ENCODE data around the gene FBLN1. TPM values are rescaled to one million over a fixed set of nuclear protein-coding genes. Genes with fewer than 3 reads are reported as not detected.

The FBLN1 gene
- total and polyA plus RNA-seq, 2 of the 13 experiments (the other 11 are each of a cell fraction or from before 2014, with no cell fraction given): 37.3 to 103 TPM

GRCh38 chr22:45497351-45498145, 5.1 kb upstream of the FBLN1 start (continued):
- no peak for TF ChIP-seq ZNF615 (CRISPR knock-in tag; IDR thresholded peaks at IDR 0.05; ENCODE audit: borderline replicate concordance)
- TF ChIP-seq KLF13 (CRISPR knock-in tag; IDR thresholded peaks at IDR 0.05): no peak
- no peak for TF ChIP-seq ZNF816 (CRISPR knock-in tag; IDR thresholded peaks at IDR 0.05; ENCODE audit: borderline replicate concordance)
- TF ChIP-seq MLLT10 (CRISPR knock-in tag; IDR thresholded peaks at IDR 0.05): no peak
- TF ChIP-seq, protein P1, sequence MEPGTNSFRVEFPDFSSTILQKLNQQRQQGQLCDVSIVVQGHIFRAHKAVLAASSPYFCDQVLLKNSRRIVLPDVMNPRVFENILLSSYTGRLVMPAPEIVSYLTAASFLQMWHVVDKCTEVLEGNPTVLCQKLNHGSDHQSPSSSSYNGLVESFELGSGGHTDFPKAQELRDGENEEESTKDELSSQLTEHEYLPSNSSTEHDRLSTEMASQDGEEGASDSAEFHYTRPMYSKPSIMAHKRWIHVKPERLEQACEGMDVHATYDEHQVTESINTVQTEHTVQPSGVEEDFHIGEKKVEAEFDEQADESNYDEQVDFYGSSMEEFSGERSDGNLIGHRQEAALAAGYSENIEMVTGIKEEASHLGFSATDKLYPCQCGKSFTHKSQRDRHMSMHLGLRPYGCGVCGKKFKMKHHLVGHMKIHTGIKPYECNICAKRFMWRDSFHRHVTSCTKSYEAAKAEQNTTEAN (CRISPR knock-in tag; conservative IDR thresholded peaks at IDR 0.05): no peak
- no peak for TF ChIP-seq GTF3A (CRISPR knock-in tag; conservative IDR thresholded peaks at IDR 0.05)
- no peak for TF ChIP-seq ZNF503 (CRISPR knock-in tag; IDR thresholded peaks at IDR 0.05)
- no peak for TF ChIP-seq ETV6 (CRISPR knock-in tag; conservative IDR thresholded peaks at IDR 0.05)
- TF ChIP-seq SATB2 (CRISPR knock-in tag; IDR thresholded peaks at IDR 0.05): no peak
- no peak for TF ChIP-seq RFXANK (CRISPR knock-in tag; IDR thresholded peaks at IDR 0.05)

Data from HepG2 (cell line).